Activated T-helper 1 cell treated with Interleukin-2 at 50 U/mL for 16 hours (primary cell): ENCODE results near the gene ARGLU1.

Source experiments
- DNase-seq: peaks from one replicate; pipeline ENCODE4 v3.0.0-alpha.2; 2020; ENCODE audit warnings: low read depth

ARGLU1 gene

DNA sequence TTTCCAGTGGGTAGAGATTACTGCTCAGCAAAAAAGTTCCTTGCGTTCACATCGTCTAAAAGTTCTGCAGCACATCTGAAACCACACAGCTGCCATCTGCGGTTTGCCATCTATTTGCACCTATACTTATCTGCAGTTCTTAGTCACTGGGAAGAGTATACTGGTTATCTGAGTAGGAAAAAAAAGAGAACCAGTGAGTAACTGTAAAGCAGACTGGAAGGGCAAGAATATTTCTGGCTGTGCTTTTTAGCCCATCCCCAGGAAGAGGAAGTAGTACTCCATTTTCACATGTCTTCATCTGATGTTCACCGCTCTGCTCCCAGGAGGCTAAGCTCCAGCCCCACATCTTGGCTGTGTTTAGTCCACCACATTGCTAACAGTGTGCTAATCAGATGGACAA, 68.0 kb downstream of the ARGLU1 start:
- no peak for DNase-seq

DNA sequence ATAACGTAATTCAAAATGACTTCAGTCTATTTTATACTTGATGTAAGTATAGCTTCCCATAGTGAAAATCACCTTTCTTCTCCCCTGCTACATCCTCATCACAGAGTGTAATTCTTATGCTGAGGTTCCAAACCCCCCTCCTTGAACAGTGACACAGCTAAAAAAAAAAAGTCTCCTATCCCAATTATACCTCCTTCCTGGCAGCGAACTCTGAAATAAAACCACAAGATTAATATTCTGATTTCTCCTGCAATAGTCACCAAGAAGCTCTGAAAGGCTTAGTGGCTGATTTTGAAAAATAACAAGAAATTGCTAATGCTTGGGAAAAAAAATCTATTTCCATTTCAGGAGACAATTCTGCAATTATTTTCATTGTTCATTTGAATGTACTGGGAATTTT, 68.8 kb downstream of the ARGLU1 start:
- no peak for DNase-seq

DNA sequence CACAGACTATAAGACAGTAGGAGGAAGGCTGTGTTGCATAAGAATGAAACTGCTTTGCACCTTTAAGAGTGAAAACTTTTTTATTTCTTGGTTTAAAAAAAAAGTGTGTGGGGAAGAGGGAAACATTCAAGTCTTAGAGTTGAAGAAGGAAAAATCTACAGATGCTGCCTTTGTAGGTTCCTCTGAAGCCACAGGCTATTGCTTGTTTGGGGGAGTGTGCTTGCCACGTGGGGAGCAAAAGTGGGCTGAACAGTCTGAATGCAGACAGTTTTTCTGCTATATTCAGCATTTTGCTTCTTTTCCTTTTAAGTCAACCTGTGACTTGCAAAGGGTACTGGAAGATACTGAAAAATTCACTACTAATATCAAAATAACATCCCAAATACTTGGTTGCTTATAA, 69.4 kb downstream of the ARGLU1 start:
- DNase-seq, result no peak

DNA sequence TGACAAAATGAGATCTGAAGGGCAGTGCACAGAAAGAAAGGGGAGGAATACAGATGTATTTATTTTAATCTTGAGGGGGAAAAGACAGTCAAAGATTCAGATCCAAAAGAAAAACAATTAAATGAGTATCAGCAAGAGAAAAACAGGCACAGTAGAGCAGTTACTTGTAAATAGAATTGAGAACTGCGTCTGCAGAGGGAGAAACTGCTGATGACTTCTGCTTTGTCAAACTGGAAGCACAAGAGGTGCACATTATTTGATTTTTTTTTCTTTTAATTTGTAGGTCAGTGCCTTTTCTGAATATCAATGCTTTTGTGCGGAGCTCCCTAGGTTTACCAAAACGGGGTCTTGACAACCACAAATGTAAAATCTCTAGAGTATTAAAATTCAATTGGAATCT, 69.8 kb downstream of the ARGLU1 start:
- DNase-seq, result no peak

DNA sequence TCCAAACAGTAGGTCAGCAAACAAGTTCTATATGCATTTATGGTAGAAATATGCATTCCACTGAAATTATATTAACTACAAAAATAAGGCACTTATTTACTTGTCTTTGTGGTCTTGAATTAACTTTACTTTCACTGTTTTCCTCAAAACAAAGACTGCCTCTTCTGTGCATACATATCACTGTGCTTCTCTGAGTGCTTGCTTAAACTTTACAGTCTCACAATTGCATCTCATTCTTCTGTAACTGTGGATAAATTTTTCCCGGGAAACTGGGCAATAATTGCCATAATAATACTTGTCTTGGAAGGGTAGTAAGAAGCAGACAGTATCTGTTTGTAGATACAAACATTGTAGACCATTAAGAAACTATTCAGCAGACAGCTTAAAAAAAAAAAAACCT, 70.9 kb downstream of the ARGLU1 start:
- no peak for DNase-seq

DNA sequence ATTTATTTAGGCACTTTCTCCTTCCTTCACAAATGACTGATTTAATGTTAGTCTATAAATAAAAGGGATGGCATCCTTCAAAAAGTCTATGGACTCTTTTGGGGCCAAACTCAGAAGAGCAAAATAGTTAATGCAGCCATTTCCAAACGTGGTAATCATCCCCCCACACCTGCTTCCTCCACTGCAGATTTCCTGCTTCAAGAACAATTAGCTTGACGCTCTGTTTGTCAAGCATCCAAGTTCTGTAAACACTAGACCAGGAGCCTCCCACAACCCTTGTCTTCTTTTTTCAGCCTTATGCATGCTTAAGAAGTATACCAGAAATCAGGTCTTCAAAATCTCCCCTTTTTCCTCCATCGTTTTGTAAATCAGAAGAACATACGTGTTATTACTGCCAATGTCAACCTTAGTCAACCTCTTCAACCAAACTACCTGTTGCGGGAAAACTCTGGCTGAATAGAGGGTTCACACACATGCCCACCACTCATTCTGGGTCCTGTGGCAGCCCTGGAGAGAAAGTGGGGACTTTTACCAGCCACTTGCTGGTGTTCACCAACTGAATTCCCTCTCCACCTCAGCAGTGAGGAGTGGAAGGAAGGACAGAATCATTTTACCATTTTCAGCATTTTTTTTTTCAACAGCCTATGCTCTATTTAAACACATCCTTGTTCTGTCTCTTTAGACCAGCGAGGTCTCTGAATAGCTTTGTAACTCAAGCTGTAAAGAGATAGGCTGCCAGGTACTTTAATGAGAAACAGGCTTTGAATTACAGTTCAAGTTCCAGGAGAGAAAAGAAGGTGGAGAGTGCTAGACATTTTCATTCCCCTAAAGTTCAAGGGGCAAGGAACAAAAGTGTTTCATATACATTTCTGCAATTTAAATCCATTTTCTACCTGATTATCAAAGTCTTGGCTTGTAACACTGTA, 71.6 kb downstream of the ARGLU1 start:
- DNase-seq, result no peak

DNA sequence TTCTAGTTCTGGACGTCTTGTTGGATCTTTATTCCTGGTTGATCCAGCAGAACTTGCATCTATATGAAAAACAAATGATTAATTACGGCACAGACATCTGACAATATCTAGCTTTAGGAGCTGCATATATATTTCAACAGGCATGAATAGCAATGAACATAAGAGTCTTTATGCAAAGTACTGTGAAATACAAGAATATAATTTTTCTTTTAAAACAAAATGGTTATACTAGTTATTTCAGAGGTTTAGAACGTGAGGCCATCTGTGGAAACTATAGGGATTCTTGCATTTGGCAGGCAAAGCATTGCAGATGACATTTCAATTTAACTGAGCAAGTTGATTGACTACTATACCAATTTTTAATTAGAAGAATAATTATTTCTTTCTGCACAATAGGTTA, 73.0 kb downstream of the ARGLU1 start:
- DNase-seq, result no peak

DNA sequence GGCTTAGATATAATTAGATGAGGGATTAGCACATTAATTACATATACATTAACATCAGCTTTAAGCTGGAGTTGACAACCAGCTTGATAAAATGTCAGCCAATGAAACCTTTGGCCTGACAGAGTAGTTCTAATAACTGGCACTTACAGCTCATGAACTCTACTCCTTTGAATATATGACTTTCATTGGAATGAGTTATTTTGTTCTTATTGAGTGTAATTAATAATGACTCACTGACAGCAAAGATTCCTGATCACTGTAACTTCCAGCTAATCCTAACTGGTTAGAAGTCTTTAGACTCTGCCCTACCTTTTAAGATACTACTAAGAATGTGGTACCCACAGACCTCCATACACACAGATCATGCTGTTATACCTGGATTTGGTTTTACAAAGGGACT, 73.4 kb downstream of the ARGLU1 start:
- no peak for DNase-seq

DNA sequence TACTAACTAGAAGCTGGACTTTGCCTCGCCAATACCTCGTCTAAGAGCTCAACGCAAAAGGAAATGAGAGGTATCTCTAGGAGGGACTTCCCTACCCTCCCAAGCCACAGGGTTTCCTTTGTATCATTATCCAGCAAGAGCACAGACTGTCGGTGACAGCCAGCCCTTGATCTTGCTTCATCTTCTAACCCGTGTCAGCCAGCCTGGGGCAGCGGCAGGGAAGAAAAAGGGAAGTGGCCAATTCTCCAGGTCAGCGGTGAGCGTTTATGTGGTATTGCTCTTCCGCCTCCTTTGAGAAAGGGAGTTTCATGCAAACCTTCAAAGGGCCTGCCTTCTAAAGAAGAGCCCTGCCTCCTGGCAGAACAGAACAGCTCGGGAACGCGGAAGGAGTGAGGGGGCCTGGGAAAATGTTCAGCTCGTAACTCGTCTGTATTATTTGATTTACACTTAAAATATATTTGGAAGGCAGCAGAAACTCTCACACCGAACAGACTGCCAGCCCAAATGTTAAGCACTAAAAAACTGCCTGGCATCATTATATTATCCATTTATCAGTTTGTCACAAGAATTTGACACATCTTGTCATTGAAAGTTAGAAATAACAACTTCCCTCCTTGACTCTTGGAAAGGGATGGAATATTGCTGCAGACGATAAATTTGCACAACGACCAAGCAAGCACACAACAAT, 74.3 kb downstream of the ARGLU1 start:
- no peak for DNase-seq

DNA sequence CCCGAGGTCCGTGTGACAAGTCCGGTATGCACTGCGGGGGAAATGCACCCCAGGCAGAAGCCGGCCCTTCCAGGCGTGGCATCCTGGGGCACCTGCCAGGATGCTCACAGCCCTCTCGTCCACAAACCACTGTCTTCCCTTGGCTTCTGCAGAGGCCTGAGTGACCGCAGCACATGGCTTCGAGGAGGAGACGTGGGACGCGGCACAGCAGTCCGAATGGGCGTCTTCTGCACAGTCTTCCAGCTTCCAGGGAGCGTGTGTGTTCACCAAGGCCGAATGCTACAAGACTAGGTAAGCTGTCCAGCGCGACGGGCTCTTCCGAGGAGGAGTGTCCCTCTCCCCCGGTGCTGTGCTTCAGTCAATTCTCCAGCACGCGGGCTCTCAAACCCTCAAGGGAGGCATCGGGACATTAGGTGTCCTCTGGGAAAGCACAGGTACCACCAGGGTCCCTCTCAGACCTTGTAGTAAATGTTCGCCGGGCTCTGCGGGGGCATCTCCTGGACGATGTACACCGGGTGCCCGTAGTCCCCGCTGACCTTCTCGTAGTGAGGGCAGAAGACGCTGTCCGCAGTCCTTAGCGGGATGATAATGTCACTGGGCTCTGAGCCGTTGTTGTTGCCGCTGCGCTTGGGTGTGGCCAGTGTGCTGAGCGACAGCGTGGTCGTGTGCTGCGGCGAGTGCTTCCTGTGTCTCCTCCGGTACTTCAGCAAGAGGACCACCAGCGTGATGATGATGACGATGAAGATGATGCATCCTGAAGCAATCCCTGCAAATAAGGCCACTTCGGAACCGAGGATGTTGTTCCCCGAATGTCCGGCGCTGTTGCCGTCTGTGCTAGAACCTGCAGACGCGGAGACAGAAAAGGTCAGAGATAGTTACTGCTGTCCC, 75.1 kb downstream of the ARGLU1 start:
- DNase-seq, result no peak

DNA sequence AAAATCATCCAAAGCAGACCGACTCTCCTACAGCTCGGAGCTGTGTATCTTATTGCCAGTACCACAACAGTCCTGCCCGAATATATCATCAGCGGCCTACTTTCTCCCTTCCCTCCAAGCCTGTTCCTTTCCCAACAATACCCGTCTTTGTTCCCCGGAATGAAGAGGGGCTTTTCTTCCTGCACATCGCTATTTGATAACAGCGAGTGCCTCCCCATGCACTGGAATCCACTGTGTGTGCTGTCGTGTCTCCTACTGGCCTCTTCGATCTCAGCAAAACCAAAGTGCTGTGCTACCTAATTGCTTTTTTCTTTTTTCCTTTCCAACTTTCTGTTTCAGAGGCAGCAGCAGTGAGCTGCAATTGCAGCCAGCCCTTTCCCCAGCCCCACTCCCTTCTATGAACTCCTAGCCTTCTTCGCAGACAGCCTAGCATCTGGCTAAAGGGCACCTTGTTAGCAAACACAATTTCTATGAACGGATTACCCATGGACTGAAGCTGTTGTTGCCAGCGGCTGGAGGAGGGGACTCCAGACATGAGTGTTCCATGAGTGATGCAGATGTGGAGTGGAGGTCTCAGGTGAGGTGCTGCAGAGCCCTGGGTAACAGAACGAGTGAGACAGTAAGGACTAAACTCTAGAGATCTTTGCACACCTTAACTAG, 75.9 kb downstream of the ARGLU1 start:
- DNase-seq, result no peak
